Fibroblast of gingiva (primary cell): Measurements from ENCODE around the gene IFT81.
"Not testable (repeated sequence)": the region's sequence is repeated elsewhere in the genome, so short reads cannot be mapped to it uniquely, and the experiment has no call there.

Source experiments
- DNase-seq: peaks from one replicate; pipeline ENCODE4 v3.0.0-alpha.2; 2011; ENCODE audit warnings: low read depth

IFT81 gene

GRCh38 chr12:110201995-110202394 lies 77.8 kb downstream of the IFT81 start:
- DNase-seq = no peak

GRCh38 chr12:110203546-110203945 lies 79.4 kb downstream of the IFT81 start:
- DNase-seq = no peak

GRCh38 chr12:110205931-110206330 lies 81.8 kb downstream of the IFT81 start:
- no peak for DNase-seq

- DNase-seq = peak; percentile 88
These were observed 87.7 kb downstream of the IFT81 start for GRCh38 chr12:110211639-110212536.

- DNase-seq = no peak
These were observed 94.0 kb downstream of the IFT81 start for GRCh38 chr12:110217996-110218674.

GRCh38 chr12:110222027-110222426 lies 97.9 kb downstream of the IFT81 start:
- no peak for DNase-seq

GRCh38 chr12:110222433-110222832 lies 98.3 kb downstream of the IFT81 start:
- DNase-seq = no peak

GRCh38 chr12:110223777-110224378 lies 99.7 kb downstream of the IFT81 start:
- no peak for DNase-seq

- peak; percentile 86 for DNase-seq
These were observed 100.5 kb downstream of the IFT81 start for GRCh38 chr12:110224379-110225304.

- no peak for DNase-seq
These were observed 103.0 kb downstream of the IFT81 start for GRCh38 chr12:110227138-110227537.

- DNase-seq = not testable (repeated sequence)
These were observed 104.2 kb downstream of the IFT81 start for GRCh38 chr12:110228348-110228747.

GRCh38 chr12:110228756-110229155 lies 104.6 kb downstream of the IFT81 start:
- no peak for DNase-seq

- no peak for DNase-seq
These were observed 105.3 kb downstream of the IFT81 start for GRCh38 chr12:110229409-110229808.

- no peak for DNase-seq
These were observed 106.5 kb downstream of the IFT81 start for GRCh38 chr12:110230655-110231054.

GRCh38 chr12:110233212-110233903 lies 109.2 kb downstream of the IFT81 start:
- no peak for DNase-seq

GRCh38 chr12:110234331-110234751 lies 110.2 kb downstream of the IFT81 start:
- DNase-seq = peak; percentile 22

- peak; percentile 9 for DNase-seq
These were observed 110.6 kb downstream of the IFT81 start for GRCh38 chr12:110234755-110235154.

GRCh38 chr12:110235383-110235782 lies 111.2 kb downstream of the IFT81 start:
- DNase-seq = no peak

- no peak for DNase-seq
These were observed 119.1 kb downstream of the IFT81 start for GRCh38 chr12:110243227-110243626.

GRCh38 chr12:110244372-110244771 lies 120.2 kb downstream of the IFT81 start:
- DNase-seq = no peak

- DNase-seq = no peak
These were observed 120.7 kb downstream of the IFT81 start for GRCh38 chr12:110244829-110245228.
